Activated T-cell treated with anti-CD3 and anti-CD28 coated beads, Interleukin-2, amount 50 U/mL, for 72 hours (primary cell): ENCODE data around the gene SLC12A6. TPM values are rescaled to one million over a fixed set of nuclear protein-coding genes. Genes with fewer than 3 reads are reported as not detected.
"Not testable (repeated sequence)": the region's sequence is repeated elsewhere in the genome, so short reads cannot be mapped to it uniquely, and the experiment has no call there.

Experiments
- ATAC-seq, 2 donors: fragments of 150-1000 bp; cut with Tn5 transposase; replicated peaks in 1 of 2; 2 replicates each; pipeline ENCODE4 v1.10.0; 2021; ENCODE audit warnings: moderate library complexity in 2 of 2, mild to moderate bottlenecking in 1 of 2
- DNase-seq, 2 donors: peaks; one replicate each; pipeline ENCODE4 v3.0.0; 2021 to 2022; ENCODE audit warnings: mixed read lengths in 1 of 2
- H3K27ac Mint-ChIP-seq: one replicate; pipeline ENCODE4 v1.8.0; 2022; ENCODE audit warnings: mild to moderate bottlenecking, moderate library complexity, mixed read lengths
- H3K27me3 Mint-ChIP-seq: one replicate; pipeline ENCODE4 v1.8.0; 2022; ENCODE audit warnings: low read depth, mixed read lengths
- H3K36me3 Mint-ChIP-seq, 2 donors: one replicate each; pipeline ENCODE4 v1.8.0; 2022; ENCODE audit warnings: mixed read lengths in 2 of 2, mild to moderate bottlenecking in 1 of 2; ENCODE audit not compliant: insufficient read depth in 2 of 2
- H3K4me1 Mint-ChIP-seq: one replicate; pipeline ENCODE4 v1.8.0; 2022; ENCODE audit warnings: low read depth, mixed read lengths
- H3K4me3 Mint-ChIP-seq, 2 donors: one replicate each; pipeline ENCODE4 v1.8.0; 2022; ENCODE audit warnings: mild to moderate bottlenecking in 2 of 2, mixed read lengths in 2 of 2, moderate library complexity in 2 of 2
- H3K9me3 Mint-ChIP-seq, 2 donors: one replicate each; pipeline ENCODE4 v1.8.0; 2022; ENCODE audit warnings: mixed read lengths in 2 of 2
- total RNA-seq, 2 donors: library from RNA; stranded (reverse); gene quantifications; one replicate each; pipeline ENCODE4 v1.2.3, GENCODE V29; 2022

The SLC12A6 gene
- total RNA-seq, 2 donors from 2014 or later: 25.0 to 31.3 TPM

DNA sequence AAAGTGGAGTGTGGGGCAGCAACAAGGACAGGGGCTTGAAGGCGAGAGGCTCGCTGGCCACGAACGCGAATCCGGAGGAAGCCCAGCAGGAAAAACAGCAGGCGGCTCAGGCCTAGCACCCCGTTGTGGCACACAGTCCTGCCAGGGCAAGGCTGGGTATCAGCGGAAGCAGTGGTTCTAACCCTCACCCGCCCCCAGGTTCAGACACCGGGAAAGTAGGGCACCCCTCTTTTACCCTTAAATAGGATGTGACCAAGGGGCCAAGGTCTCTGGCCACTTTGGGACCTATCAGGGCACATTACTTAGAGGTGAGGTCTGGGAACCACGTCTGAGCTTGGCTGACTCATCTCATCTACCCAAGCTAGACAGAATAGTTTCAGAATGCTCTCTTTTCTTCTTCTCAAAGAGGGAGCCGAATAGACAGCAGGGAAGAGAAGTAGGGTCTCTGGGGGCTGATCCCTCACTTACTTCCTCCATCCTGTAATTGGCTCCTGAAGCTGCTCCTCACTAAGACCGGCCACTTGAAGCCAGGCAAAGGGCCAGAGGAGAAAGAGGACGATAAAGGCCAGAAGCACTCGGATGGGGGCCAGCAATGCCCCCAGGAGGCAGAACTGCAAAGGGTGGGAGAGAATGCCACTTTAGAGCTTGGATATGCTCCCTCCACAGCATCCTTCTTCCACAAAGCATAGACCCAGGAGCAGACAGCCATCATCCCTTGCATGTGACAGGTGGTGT lies 27.7 kb upstream of the SLC12A6 start:
- Mint-ChIP-seq H3K27ac (peak overlapping the region; percentile 56), H3K36me3 (peaks cover 2 to 11% of the 10 kb centered on the region in 2 donors), H3K4me3 (peak overlapping the region; percentile 96), H3K27me3 (no peaks in the 10 kb centered on the region), H3K9me3 (no peaks in the 10 kb centered on the region), H3K4me1 (peaks cover 39% of the 10 kb centered on the region)
- DNase-seq: peak in 1 of 2 donors; percentile 20
- ATAC-seq: no peak

DNA sequence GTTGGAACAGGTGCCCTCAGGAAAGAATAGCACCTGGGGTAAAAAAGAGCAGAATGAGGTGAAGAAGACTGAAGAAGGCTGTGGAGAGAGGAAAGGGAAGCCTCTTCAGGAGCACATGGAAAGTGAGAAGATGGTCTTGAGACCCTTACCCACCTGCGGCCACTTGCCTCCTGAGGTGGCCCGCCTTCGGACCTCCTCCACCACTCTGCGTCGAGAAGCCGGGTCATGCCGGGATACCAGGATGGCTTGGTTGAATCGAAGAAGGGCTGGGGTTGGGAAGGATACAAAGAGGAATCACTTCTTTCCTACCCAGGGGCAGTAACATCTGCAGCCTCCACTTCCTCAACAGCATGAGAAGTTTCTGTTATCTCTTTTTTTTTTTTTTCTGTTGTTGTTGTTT lies 26.5 kb upstream of the SLC12A6 start:
- peaks cover 28% of the 10 kb centered on the region for H3K4me1 Mint-ChIP-seq
- no peak for DNase-seq
- H3K36me3 Mint-ChIP-seq: peaks cover 2 to 13% of the 10 kb centered on the region in 2 donors
- H3K27me3 Mint-ChIP-seq: no peaks in the 10 kb centered on the region
- H3K27ac Mint-ChIP-seq: no peak overlapping the region
- no peak for ATAC-seq
- no peaks in the 10 kb centered on the region for H3K9me3 Mint-ChIP-seq
- H3K4me3 Mint-ChIP-seq: no peak overlapping the region

- H3K27me3 Mint-ChIP-seq: no peaks in the 10 kb centered on the region
- H3K4me3 Mint-ChIP-seq: no peak overlapping the region
- ATAC-seq (no peak), DNase-seq (no peak)
- no peak overlapping the region for H3K27ac Mint-ChIP-seq
- H3K4me1 Mint-ChIP-seq: peaks cover 20% of the 10 kb centered on the region
- peaks cover 2 to 15% of the 10 kb centered on the region in 2 donors for H3K36me3 Mint-ChIP-seq
- no peaks in the 10 kb centered on the region for H3K9me3 Mint-ChIP-seq
Observed at GRCh38 chr15:34362047-34362773, 24.6 kb upstream of the SLC12A6 start.

- no peaks in the 10 kb centered on the region for H3K27me3 Mint-ChIP-seq
- H3K4me1 Mint-ChIP-seq: peaks cover 19% of the 10 kb centered on the region
- H3K4me3 Mint-ChIP-seq: no peak overlapping the region
- no peak for DNase-seq
- peak overlapping the region; percentile 10 for H3K27ac Mint-ChIP-seq
- no peaks in the 10 kb centered on the region for H3K9me3 Mint-ChIP-seq
- no peak for ATAC-seq
- peaks cover 2 to 15% of the 10 kb centered on the region in 2 donors for H3K36me3 Mint-ChIP-seq
Observed at GRCh38 chr15:34361278-34361677, 23.7 kb upstream of the SLC12A6 start.

DNA sequence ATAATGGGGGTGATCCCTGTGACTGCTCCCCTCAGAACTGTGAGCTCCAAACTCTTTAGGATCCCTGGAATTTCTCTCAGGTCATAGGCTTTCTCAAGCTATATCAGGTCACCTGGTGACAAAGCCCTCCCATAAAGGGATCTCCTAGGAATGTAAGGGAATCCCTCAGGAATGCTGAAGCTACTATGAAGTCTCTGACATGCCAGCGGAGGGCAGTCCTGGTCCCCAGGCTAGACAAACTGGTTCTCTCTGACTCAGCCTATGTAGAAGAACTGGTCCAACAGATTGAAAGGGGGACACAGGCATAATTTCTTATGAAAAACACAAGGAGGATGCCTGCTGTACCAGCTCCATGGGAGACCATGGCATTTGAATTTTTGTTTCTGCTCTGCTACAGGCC lies 22.7 kb upstream of the SLC12A6 start:
- Mint-ChIP-seq H3K36me3 (peaks cover 2 to 15% of the 10 kb centered on the region in 2 donors), H3K27me3 (no peaks in the 10 kb centered on the region), H3K4me3 (no peak overlapping the region), H3K27ac (no peak overlapping the region), H3K4me1 (peaks cover 13% of the 10 kb centered on the region), H3K9me3 (no peaks in the 10 kb centered on the region)
- no peak for DNase-seq
- ATAC-seq: no peak

DNA sequence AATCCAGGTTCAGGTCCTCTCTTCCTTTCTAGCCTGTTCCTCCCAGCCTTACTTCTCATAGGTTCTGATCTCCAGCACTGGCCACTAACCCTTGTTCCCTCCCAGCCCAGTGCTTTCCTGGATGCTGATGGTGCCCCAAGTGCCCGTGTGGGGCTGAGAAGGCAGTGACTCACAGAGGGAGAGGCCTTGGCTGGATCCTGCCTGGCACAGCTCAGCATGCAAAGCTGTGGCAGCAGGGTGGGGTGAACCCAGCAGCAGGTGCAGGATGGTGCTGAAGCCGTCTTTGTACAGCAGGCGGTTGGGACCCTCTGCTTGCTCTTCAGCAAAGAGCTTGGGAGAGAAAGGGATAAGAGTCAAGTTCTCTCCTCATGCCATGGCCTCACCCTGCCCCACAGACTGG lies 21.8 kb upstream of the SLC12A6 start:
- peaks cover 2 to 14% of the 10 kb centered on the region in 2 donors for H3K36me3 Mint-ChIP-seq
- H3K4me1 Mint-ChIP-seq: peaks cover 8% of the 10 kb centered on the region
- ATAC-seq (no peak), DNase-seq (no peak)
- no peak overlapping the region for H3K4me3 Mint-ChIP-seq
- H3K9me3 Mint-ChIP-seq: no peaks in the 10 kb centered on the region
- no peak overlapping the region for H3K27ac Mint-ChIP-seq
- H3K27me3 Mint-ChIP-seq: no peaks in the 10 kb centered on the region

GRCh38 chr15:34358948-34359347 lies 21.4 kb upstream of the SLC12A6 start:
- H3K36me3 Mint-ChIP-seq: peaks cover 2 to 14% of the 10 kb centered on the region in 2 donors
- peaks cover 7% of the 10 kb centered on the region for H3K4me1 Mint-ChIP-seq
- no peaks in the 10 kb centered on the region for H3K9me3 Mint-ChIP-seq
- H3K27me3 Mint-ChIP-seq: no peaks in the 10 kb centered on the region
- H3K27ac Mint-ChIP-seq: no peak overlapping the region
- ATAC-seq (no peak), DNase-seq (no peak)
- H3K4me3 Mint-ChIP-seq: no peak overlapping the region

DNA sequence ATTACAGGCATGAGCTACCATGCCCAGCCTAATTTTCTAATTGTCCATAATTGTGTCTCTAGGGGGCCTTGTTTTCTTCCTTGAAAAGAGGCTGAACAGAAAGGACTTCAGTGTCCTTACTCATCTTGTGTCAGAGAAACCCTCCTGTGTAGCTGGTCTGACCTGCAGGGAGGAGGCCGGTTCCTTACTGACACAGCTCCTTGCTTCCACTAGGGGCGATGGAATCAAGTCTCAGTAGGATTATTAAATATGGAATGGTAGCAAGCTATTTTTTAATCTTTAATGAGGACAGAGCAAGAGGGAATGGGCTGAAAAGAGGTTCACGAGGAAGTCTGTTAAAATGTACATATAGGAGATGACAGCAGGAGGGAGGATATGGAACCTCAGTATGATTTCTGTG lies 20.8 kb upstream of the SLC12A6 start:
- Mint-ChIP-seq H3K27me3 (no peaks in the 10 kb centered on the region), H3K36me3 (peaks cover 2 to 14% of the 10 kb centered on the region in 2 donors), H3K27ac (no peak overlapping the region)

GRCh38 chr15:34357653-34358052 lies 20.1 kb upstream of the SLC12A6 start:
- no peak for ATAC-seq
- H3K27ac Mint-ChIP-seq: no peak overlapping the region
- H3K4me3 Mint-ChIP-seq: no peak overlapping the region
- H3K27me3 Mint-ChIP-seq: no peaks in the 10 kb centered on the region
- H3K9me3 Mint-ChIP-seq: no peaks in the 10 kb centered on the region
- no peak for DNase-seq
- H3K36me3 Mint-ChIP-seq: peaks cover 2 to 10% of the 10 kb centered on the region in 2 donors
- H3K4me1 Mint-ChIP-seq: peaks cover 7% of the 10 kb centered on the region

More for the DNA sequence above, 20.8 kb upstream of the SLC12A6 start:
- no peak for DNase-seq
- Mint-ChIP-seq H3K4me1 (peaks cover 7% of the 10 kb centered on the region), H3K9me3 (no peaks in the 10 kb centered on the region), H3K4me3 (no peak overlapping the region)
- ATAC-seq: no peak

DNA sequence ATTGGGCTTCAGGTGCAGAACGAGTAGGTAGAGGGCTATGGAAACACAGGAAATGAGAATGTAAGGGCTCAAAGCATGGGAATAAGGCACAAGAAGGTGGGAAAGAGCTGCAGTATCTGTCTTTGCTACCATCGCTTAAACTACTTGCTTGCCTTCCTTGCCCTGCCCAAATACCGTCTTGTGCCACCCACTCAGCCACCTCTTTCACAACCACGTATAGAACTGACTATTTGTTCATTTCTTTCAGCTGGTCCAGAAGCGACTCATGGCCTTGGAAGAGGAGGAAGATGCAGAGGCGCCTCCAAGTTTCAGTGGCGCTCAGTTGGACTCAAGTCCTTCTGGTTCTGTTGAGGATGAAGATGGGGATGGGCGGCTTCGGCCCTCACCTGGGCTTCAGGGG lies 17.7 kb upstream of the SLC12A6 start:
- no peak overlapping the region for H3K27ac Mint-ChIP-seq
- ATAC-seq: no peak
- peaks cover 0 to 4% of the 10 kb centered on the region in 2 donors for H3K36me3 Mint-ChIP-seq
- H3K4me1 Mint-ChIP-seq: peaks cover 7% of the 10 kb centered on the region
- no peaks in the 10 kb centered on the region for H3K9me3 Mint-ChIP-seq
- DNase-seq: no peak
- H3K4me3 Mint-ChIP-seq: no peak overlapping the region
- H3K27me3 Mint-ChIP-seq: no peaks in the 10 kb centered on the region

GRCh38 chr15:34354286-34354685 lies 16.7 kb upstream of the SLC12A6 start:
- H3K27ac Mint-ChIP-seq: no peak overlapping the region
- peaks cover 0 to 2% of the 10 kb centered on the region in 2 donors for H3K36me3 Mint-ChIP-seq
- H3K27me3 Mint-ChIP-seq: no peaks in the 10 kb centered on the region
- H3K4me1 Mint-ChIP-seq: peaks cover 7% of the 10 kb centered on the region
- DNase-seq (no peak), ATAC-seq (no peak)
- no peaks in the 10 kb centered on the region for H3K9me3 Mint-ChIP-seq
- H3K4me3 Mint-ChIP-seq: no peak overlapping the region

DNA sequence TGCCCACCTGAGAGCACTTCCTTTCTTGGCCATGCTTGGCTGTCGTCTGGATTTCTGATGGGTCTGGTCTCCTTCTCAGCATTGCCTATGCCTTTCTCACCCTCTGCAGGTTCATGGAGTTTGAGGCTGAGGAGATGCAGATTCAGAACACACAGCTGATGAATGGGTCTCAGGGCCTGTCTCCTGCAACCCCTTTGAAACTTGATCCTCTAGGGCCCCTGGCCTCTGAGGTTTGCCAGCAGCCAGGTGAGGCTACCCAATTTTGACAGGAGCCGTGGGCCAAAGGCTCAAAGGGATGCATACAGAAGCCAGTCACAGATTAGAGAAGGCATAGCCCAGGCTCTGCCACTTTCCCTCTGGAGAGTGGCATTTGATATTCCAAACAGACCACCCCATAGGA lies 16.0 kb upstream of the SLC12A6 start:
- no peaks in the 10 kb centered on the region for H3K27me3 Mint-ChIP-seq
- DNase-seq (no peak), ATAC-seq (no peak)
- H3K9me3 Mint-ChIP-seq: no peaks in the 10 kb centered on the region
- H3K36me3 Mint-ChIP-seq: peaks cover 0 to 2% of the 10 kb centered on the region in 2 donors
- H3K4me1 Mint-ChIP-seq: peaks cover 7% of the 10 kb centered on the region
- no peak overlapping the region for H3K27ac Mint-ChIP-seq
- no peak overlapping the region for H3K4me3 Mint-ChIP-seq

- H3K27me3 Mint-ChIP-seq, H3K9me3 Mint-ChIP-seq, H3K4me3 Mint-ChIP-seq, H3K36me3 Mint-ChIP-seq, H3K4me1 Mint-ChIP-seq, ATAC-seq, H3K27ac Mint-ChIP-seq, DNase-seq: not testable (repeated sequence)
Observed at GRCh38 chr15:34352996-34353395, 15.4 kb upstream of the SLC12A6 start.
